T-helper 9 cell (primary cell): ENCODE measurements around the gene PRPF38A.

Experiments
- DNase-seq: peaks from one replicate; pipeline ENCODE4 v3.0.0-alpha.2; 2020

The PRPF38A gene

DNA sequence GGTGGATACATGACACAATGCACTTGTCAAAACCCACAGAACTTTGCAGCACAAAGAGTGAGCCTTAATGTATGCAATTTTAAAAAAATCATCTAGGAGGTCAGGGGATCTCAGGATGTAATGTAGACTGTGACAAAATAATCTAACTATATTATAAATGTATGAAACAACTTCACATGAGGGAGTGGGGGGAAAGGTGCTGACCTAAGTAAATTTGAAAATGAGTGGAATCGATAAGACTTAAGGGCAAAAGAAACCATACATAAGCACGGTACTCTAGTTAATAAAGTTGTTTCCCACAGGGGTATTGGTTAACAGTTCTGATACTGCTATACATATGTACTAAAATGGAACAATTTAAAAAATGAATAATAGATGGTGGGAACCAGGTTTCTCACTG is 64.7 kb downstream of the PRPF38A start:
- no peak for DNase-seq
